GM12865 (cell line): ENCODE measurements around the gene PRSS33.

ENCODE experiments used
- DNase-seq: peaks from one replicate; pipeline ENCODE4 v3.0.0; 2010; ENCODE audit warnings: low read depth
- H3K4me3 ChIP-seq: 2 replicates; pipeline ENCODE4 v1.5.1; 2011; ENCODE audit warnings: mild to moderate bottlenecking, low read depth, low read length, control low read depth
- CTCF ChIP-seq: IDR thresholded peaks from 2 replicates; pipeline ENCODE4 v1.5.1; 2011; ENCODE audit warnings: low read length, control low read depth, low read depth, inconsistent platforms; ENCODE audit not compliant: insufficient read depth; ENCODE audit errors: missing control alignments

The PRSS33 gene

GRCh38 chr16:2779978-2780898 lies 7.1 kb downstream of the PRSS33 start:
- TF ChIP-seq CTCF: no peak
- H3K4me3 ChIP-seq: no peak overlapping the region
- no peak for DNase-seq

GRCh38 chr16:2779151-2779920 lies 8.0 kb downstream of the PRSS33 start:
- H3K4me3 ChIP-seq: no peak overlapping the region
- no peak for DNase-seq
- no peak for TF ChIP-seq CTCF

- TF ChIP-seq CTCF: no peak
- DNase-seq: no peak
Observed at GRCh38 chr16:2778630-2778958, 8.8 kb downstream of the PRSS33 start.

GRCh38 chr16:2777903-2778629 lies 9.3 kb downstream of the PRSS33 start:
- H3K4me3 ChIP-seq: peak overlapping the region; percentile 90
- DNase-seq: no peak
- no peak for TF ChIP-seq CTCF

More at GRCh38 chr16:2778630-2778958, 8.8 kb downstream of the PRSS33 start:
- peak overlapping the region; percentile 90 for H3K4me3 ChIP-seq

GRCh38 chr16:2777231-2777902 lies 10.0 kb downstream of the PRSS33 start, which contains the start of gene ELOB:
Gene ELOB, minus strand, starts transcription at chr16:2777280. Its CDS starts 41 bp downstream, at chr16:2777239.
- DNase-seq: peak; percentile 91
- peak within 1 kb of the TSS; percentile 90 for H3K4me3 ChIP-seq
- TF ChIP-seq CTCF: no peak

GRCh38 chr16:2776500-2777139 lies 10.7 kb downstream of the PRSS33 start:
- DNase-seq: peak; percentile 46
- peak overlapping the region; percentile 82 for H3K4me3 ChIP-seq
- no peak for TF ChIP-seq CTCF
